Activated CD4-positive, alpha-beta T cell treated with anti-CD3 and anti-CD28 coated beads, Interleukin-2, amount 10 ng/mL, durations not matched to agents 7 days and 5 days (primary cell): ENCODE data around the gene NFATC4. TPM values are rescaled to one million over a fixed set of nuclear protein-coding genes. Genes with fewer than 3 reads are reported as not detected.
"Not testable (repeated sequence)": the region's sequence is repeated elsewhere in the genome, so short reads cannot be mapped to it uniquely, and the experiment has no call there.

Source experiments
- CTCF ChIA-PET: fragments of 350-600 bp; sonication (Branson Sonifier 250); formaldehyde crosslinking; loops from one replicate; lab custom pipeline; 2021; ENCODE audit warnings: antibody characterized with exemption; lab: Charles Lee
- POLR2A ChIA-PET: fragments of 350-600 bp; sonication (Branson Sonifier 250); formaldehyde crosslinking; loops from one replicate; lab custom pipeline; 2021; ENCODE audit warnings: antibody characterized with exemption; lab: Charles Lee
- DNase-seq: peaks from one replicate; pipeline ENCODE4 v3.0.0-alpha.2; 2020
- H3K27ac Mint-ChIP-seq: one replicate; pipeline ENCODE4 v1.8.0; 2021; ENCODE audit warnings: mild to moderate bottlenecking, moderate library complexity, mixed read lengths
- H3K27me3 Mint-ChIP-seq: one replicate; pipeline ENCODE4 v1.8.0; 2021; ENCODE audit warnings: mixed read lengths
- H3K36me3 Mint-ChIP-seq: one replicate; pipeline ENCODE4 v1.8.0; 2021; ENCODE audit warnings: low read depth, mixed read lengths
- H3K4me1 Mint-ChIP-seq: one replicate; pipeline ENCODE4 v1.8.0; 2021; ENCODE audit warnings: mixed read lengths
- H3K4me3 Mint-ChIP-seq: one replicate; pipeline ENCODE4 v1.8.0; 2021; ENCODE audit warnings: mild to moderate bottlenecking, moderate library complexity, mixed read lengths
- H3K9me3 Mint-ChIP-seq: one replicate; pipeline ENCODE4 v1.8.0; 2021; ENCODE audit warnings: mixed read lengths
- total RNA-seq, 2 experiments: library from RNA; stranded (reverse); gene quantifications; one replicate each; pipeline ENCODE4 v1.2.3, GENCODE V29; 2021

NFATC4 gene
- total RNA-seq, 2 experiments from 2014 or later: not detected

DNA sequence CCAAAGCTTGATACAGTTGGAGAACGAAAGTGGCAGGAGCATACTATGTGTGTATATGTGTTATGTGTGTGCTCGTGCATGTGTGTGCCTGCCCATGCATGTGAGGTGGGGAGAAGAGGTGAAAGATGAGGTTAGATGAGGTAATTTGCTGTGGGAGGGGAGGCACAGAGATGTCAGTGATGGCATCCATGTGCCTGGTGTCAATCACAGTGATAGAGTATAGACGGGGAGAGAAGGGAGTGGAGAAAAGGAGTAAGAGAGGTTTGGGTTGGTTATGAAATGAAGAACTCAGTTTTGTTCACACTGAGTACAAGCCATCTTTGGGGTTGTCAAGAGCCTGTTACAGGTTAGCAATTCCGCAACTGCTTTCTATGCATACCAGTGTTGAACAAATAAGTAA lies 16.2 kb downstream of the NFATC4 start:
- Mint-ChIP-seq H3K4me1 (no peaks in the 10 kb centered on the region), H3K27me3 (peaks cover 17% of the 10 kb centered on the region), H3K36me3 (no peaks in the 10 kb centered on the region), H3K9me3 (no peaks in the 10 kb centered on the region), H3K4me3 (no peak overlapping the region), H3K27ac (no peak overlapping the region)
- POLR2A ChIA-PET: no interaction called here
- no peak for DNase-seq
- CTCF ChIA-PET: no interaction called here

- Mint-ChIP-seq H3K27ac (no peak overlapping the region), H3K9me3 (no peaks in the 10 kb centered on the region), H3K4me1 (no peaks in the 10 kb centered on the region), H3K36me3 (no peaks in the 10 kb centered on the region), H3K27me3 (peaks cover 22% of the 10 kb centered on the region), H3K4me3 (no peak overlapping the region)
- POLR2A ChIA-PET: no interaction called here
- no peak for DNase-seq
- CTCF ChIA-PET: no interaction called here
Measured at GRCh38 chr14:24385524-24385923, 17.5 kb downstream of the NFATC4 start.

DNA sequence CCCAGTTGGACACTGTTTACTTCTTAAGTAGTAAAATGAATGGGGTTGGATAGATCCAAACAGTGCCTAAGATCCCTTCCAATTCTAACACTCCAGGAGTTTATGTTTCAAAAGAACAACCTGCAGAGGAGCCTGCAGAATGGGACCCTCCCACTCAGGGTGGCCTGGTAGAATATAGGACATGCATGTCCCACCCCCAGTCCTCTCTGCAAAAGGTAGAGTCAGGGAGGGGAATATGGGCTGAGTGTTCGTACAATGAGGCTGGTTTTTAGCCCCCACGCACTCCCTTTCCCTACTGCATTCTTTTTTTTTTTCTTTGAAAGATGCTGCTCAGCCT lies 19.0 kb downstream of the NFATC4 start:
- Mint-ChIP-seq H3K27me3 (peaks cover 31% of the 10 kb centered on the region), H3K9me3 (no peaks in the 10 kb centered on the region), H3K27ac (no peak overlapping the region), H3K36me3 (no peaks in the 10 kb centered on the region), H3K4me3 (no peak overlapping the region), H3K4me1 (no peaks in the 10 kb centered on the region)
- DNase-seq: no peak
- ChIA-PET POLR2A (no interaction called here), CTCF (interaction anchor here (1.0 kb wide), 1 partner anchor 13 kb away, joined by 4 read pairs; no protein-coding TSS in a partner anchor)

DNA sequence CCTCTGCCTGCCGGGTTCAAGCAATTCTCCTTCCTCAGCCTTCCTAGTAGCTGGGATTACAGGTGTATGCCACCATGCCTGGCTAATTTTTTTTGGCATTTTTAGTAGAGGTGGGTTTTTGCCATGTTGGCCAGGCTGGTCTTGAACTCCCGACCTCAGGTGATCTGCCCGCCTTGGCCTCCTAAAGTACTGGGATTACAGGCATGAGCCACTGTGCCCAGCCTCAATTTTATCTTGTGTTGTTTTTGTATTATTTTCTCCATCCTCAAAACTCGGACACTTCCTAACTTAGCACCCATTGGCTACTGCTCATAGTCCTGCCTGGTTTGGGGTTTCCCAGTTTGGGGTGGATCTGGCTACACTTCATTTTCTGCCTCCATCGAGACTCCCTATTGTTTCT lies 19.6 kb downstream of the NFATC4 start:
- not testable (repeated sequence) for H3K4me1 Mint-ChIP-seq, H3K9me3 Mint-ChIP-seq

DNA sequence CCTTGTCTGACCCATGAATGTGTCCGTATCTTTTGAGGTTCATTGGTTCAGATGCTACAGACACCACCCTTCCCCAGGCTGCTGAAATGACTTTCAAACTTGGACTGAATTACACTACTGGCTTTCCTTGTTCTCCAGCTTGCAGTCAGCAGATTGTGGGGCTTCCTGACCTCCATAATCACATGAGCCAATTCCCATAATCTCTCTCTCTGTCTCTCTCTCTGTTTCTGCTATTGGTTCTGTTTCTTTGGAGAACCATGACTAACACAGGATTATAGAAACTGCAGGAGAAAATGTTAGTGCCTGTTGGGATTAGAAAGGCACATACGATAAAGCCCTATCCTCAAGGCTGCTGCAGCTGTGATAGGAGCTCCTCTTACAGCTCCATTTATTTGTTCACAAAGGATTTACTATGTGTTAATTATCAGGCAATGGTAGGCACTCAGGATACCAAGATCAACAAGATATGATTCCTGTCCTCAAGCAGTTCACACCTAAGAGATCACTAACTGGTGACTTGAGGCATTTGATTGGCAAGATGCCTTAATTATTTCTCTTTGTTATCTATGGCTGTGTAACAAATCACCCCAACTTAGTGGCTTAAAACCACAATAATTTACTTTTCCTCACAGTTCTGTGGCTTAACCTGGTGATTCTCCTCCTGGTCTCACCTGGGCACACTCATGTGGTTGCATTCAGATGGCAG lies 20.6 kb downstream of the NFATC4 start:
- ChIA-PET CTCF (interaction anchor here (1.1 to 1.4 kb wide), 3 partner anchors 8 to 25 kb away, joined by 3 read pairs; no protein-coding TSS in a partner anchor), POLR2A (no interaction called here)
- no peaks in the 10 kb centered on the region for H3K36me3 Mint-ChIP-seq
- H3K4me1 Mint-ChIP-seq: no peaks in the 10 kb centered on the region
- H3K4me3 Mint-ChIP-seq: no peak overlapping the region
- no peak overlapping the region for H3K27ac Mint-ChIP-seq
- DNase-seq: no peak
- H3K27me3 Mint-ChIP-seq: peaks cover 39% of the 10 kb centered on the region
- H3K9me3 Mint-ChIP-seq: no peaks in the 10 kb centered on the region

More for the DNA sequence above, 19.6 kb downstream of the NFATC4 start:
- POLR2A ChIA-PET, H3K27ac Mint-ChIP-seq, H3K36me3 Mint-ChIP-seq, DNase-seq, H3K4me3 Mint-ChIP-seq: not testable (repeated sequence)
- CTCF ChIA-PET: interaction anchor here (1.4 kb wide), 1 partner anchor 26 kb away, joined by 3 read pairs; no protein-coding TSS in a partner anchor
- peaks cover 34% of the 10 kb centered on the region for H3K27me3 Mint-ChIP-seq

DNA sequence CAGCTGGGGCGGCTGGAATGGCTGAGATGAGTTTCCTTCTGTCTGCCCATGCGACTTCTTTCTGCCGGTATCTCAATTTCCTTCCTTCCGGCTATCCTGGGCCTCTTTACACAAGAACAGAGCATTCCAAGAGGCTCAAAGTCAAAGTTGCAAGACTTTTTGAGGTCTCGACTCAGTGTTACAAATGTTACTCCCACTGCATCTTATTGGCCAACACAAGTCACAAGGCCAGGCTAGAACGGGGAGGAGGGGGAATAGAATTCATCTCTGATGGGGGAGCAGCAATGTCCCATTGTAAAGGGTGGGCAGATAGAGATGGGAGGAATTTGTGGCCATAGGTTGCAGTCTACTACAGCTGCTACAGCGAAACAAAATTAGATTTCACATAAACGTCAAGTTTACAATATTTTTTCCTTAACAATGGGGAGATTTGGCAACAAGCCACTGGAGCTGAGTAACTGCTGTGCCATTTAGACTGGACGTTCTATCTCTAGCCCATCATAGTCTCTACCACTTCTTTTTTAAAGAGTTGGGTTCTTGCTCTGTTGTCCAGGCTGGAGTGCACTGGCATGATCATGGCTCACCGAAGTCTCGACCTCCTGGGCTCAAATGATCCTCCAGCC lies 21.4 kb downstream of the NFATC4 start:
- no peak for DNase-seq
- no peaks in the 10 kb centered on the region for H3K9me3 Mint-ChIP-seq
- no peaks in the 10 kb centered on the region for H3K36me3 Mint-ChIP-seq
- H3K27me3 Mint-ChIP-seq: peaks cover 39% of the 10 kb centered on the region
- ChIA-PET CTCF (interaction anchor here (1.2 kb wide), 1 partner anchor 8 kb away, joined by 3 read pairs; no protein-coding TSS in a partner anchor), POLR2A (no interaction called here)
- H3K27ac Mint-ChIP-seq: no peak overlapping the region
- no peak overlapping the region for H3K4me3 Mint-ChIP-seq
- H3K4me1 Mint-ChIP-seq: no peaks in the 10 kb centered on the region

DNA sequence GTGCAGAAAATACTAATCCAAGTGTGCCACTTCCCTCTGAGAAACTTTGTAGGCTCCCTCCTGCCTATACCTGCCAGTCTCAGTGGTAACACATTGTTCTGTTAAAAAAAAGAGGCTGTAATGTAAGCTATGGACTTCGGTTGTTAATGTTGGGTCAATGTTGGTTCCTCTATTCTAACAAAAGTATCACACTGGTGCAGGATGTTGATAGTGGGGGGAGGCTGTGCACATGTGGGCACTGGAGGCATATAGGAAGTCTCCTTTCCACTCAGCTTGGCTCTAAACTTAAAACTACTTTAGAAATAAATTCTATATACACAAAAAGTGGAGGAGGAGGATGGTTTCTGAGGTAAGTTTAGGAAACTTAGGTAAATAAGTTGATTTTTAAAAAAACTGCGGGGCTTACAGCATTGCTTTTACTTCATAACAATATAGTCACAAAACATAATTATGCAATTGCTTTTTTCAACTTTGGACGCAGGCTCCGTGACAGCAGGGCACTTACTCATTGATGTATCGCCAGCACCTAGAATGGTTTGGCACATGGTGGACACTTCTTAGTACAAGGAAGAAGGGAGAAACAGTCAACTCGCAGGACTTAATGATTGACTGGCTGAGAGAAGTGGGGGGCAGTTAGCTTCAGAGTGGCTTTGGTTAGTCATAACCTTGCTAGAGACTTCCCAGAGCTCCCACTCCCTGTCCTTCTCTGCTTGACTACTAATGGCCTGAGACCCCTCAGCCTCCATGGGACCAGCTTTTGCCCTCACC lies 22.9 kb downstream of the NFATC4 start:
- Mint-ChIP-seq H3K27ac (no peak overlapping the region), H3K4me1 (peaks cover 2% of the 10 kb centered on the region), H3K36me3 (no peaks in the 10 kb centered on the region), H3K4me3 (no peak overlapping the region), H3K9me3 (no peaks in the 10 kb centered on the region), H3K27me3 (peaks cover 34% of the 10 kb centered on the region)
- DNase-seq: no peak
- POLR2A ChIA-PET: no interaction called here
- CTCF ChIA-PET: interaction anchor here (0.7 kb wide), 1 partner anchor 41 kb away, joined by 4 read pairs; no protein-coding TSS in a partner anchor

- no peaks in the 10 kb centered on the region for H3K36me3 Mint-ChIP-seq
- ChIA-PET POLR2A (no interaction called here), CTCF (no interaction called here)
- H3K27ac Mint-ChIP-seq: no peak overlapping the region
- DNase-seq: no peak
- no peaks in the 10 kb centered on the region for H3K9me3 Mint-ChIP-seq
- H3K4me1 Mint-ChIP-seq: peaks cover 2% of the 10 kb centered on the region
- peaks cover 35% of the 10 kb centered on the region for H3K27me3 Mint-ChIP-seq
- H3K4me3 Mint-ChIP-seq: no peak overlapping the region
Measured at GRCh38 chr14:24392325-24393091, 24.5 kb downstream of the NFATC4 start.

DNA sequence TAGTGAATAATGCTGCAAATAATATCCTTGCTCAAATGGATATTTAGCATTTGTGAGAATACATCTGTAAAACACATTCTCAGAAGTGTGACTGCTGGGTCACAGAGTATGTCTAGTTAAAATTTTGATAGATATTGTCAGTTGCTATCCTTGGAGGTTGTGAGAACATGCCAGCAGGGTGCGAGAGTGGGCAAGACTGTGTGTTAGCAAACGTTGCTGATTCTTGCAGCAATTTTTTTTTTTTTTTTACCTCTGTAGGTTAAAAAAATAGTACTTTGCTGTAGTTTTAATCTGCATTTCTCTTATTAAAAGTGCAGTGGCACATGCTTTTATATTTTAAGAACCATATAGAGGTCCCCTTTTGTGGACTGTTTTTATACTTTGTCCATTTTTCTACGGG lies 26.3 kb downstream of the NFATC4 start:
- H3K4me3 Mint-ChIP-seq: no peak overlapping the region
- H3K27me3 Mint-ChIP-seq: peaks cover 35% of the 10 kb centered on the region
- H3K36me3 Mint-ChIP-seq: no peaks in the 10 kb centered on the region
- H3K9me3 Mint-ChIP-seq: no peaks in the 10 kb centered on the region
- ChIA-PET CTCF (no interaction called here), POLR2A (no interaction called here)
- DNase-seq: no peak
- peaks cover 2% of the 10 kb centered on the region for H3K4me1 Mint-ChIP-seq
- H3K27ac Mint-ChIP-seq: no peak overlapping the region

DNA sequence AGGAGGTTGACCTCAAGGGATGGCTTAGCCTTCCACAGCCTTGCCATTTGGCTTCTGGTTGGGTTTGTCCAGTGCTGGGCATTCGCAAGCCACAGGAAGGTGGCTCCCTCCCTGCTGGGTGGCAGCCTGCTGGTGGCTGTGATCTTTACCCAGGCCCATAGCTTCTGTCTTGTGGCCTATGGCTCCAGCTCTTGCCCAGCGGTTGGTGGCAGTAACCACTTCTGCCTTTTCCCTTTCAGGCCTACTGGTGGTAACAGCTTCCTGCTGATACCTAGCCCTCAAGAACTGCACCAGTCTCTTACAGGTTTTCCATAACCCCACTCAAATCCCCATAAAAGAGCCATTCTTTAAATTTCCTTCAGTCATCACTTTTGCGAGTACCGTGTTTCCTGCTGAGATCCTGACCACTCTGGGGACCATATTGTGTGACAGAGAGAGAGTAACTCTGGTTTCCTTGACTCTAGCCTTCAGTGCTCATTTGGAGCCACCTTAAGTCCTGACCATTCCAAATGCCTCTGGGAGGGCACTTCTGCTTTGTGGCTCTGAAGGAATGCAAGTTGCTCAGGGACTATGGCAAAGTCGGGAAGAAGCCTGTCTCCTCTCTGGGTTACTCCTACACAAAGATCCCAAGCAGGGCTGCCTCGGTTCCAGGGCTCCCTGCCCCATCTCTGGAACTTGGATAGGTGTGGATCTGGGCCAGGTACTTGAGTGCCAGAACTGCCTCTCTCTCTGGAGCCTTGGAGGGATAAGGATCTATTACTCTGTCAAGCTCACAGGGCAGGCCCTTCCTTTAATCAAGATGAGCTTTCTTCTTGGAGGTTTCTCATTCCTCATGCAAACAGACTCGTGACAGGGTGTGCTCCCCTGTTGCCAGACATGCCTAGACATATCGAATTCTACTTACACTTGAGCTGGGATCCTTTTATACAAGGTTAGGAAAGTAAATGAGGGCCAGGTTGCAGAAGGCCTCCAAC lies 27.9 kb downstream of the NFATC4 start:
- no peak overlapping the region for H3K27ac Mint-ChIP-seq
- no peaks in the 10 kb centered on the region for H3K9me3 Mint-ChIP-seq
- H3K4me1 Mint-ChIP-seq: peaks cover 6% of the 10 kb centered on the region
- DNase-seq: no peak
- H3K4me3 Mint-ChIP-seq: no peak overlapping the region
- no peaks in the 10 kb centered on the region for H3K36me3 Mint-ChIP-seq
- peaks cover 36% of the 10 kb centered on the region for H3K27me3 Mint-ChIP-seq
- CTCF ChIA-PET: interaction anchor here (1.0 to 1.7 kb wide), 5 partner anchors 8 to 62 kb away, joined by 3 to 6 read pairs (median 4); no protein-coding TSS in a partner anchor
- POLR2A ChIA-PET: no interaction called here

DNA sequence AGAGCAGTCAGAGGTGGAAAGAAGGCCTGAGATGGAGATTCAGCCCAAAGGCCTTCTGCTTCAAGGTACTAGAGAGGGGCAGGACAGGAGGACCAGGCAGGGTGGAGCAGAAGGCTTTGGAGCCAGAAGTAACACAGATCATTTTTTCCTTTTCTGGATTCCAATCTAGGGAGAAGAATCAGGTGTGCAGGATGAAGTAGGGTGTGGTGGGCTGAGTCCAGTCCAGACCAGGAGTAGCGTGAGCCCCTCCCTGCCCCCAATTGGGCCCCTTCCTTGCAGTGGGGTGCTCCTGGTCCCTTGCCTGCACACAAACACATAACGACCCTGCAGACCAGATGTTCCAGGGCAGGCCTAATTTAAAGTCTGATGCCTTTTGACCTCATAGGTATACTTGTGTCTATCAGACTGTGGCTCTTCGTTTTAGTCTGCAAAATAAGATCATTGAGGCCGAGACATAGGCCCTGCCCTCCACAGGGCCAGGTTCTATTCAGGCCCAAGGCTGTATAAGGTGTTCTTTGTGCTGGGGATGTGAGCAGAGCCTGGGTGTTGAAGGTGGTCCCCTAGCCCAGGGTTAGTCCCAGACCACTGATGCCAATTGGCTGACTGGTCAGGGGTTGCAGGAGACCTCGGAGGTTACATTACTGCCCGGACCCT lies 29.8 kb downstream of the NFATC4 start:
- ChIA-PET POLR2A (no interaction called here), CTCF (interaction anchor here (1.1 to 1.7 kb wide), 5 partner anchors 9 to 64 kb away, joined by 3 to 6 read pairs (median 3); no protein-coding TSS in a partner anchor)
- no peak overlapping the region for H3K4me3 Mint-ChIP-seq
- no peak for DNase-seq
- H3K4me1 Mint-ChIP-seq: peaks cover 6% of the 10 kb centered on the region
- H3K36me3 Mint-ChIP-seq: no peaks in the 10 kb centered on the region
- no peak overlapping the region for H3K27ac Mint-ChIP-seq
- no peaks in the 10 kb centered on the region for H3K9me3 Mint-ChIP-seq
- H3K27me3 Mint-ChIP-seq: peaks cover 36% of the 10 kb centered on the region
